GM18870 (cell line): ENCODE data around the gene ZBTB43.

Source experiments
- ATAC-seq: cut with Tn5 transposase; IDR thresholded peaks from one replicate; pipeline ENCODE4 v1.9.1; 2021; ENCODE audit warnings: moderate library complexity; ENCODE audit not compliant: unreplicated experiment

The ZBTB43 gene

GRCh38 chr9:126853667-126854066 is 48.8 kb downstream of the ZBTB43 start:
- no peak for ATAC-seq

- ATAC-seq = no peak
Observed at GRCh38 chr9:126854734-126855133, 49.9 kb downstream of the ZBTB43 start.

- no peak for ATAC-seq
Observed at GRCh38 chr9:126856326-126856877, 51.6 kb downstream of the ZBTB43 start.

DNA sequence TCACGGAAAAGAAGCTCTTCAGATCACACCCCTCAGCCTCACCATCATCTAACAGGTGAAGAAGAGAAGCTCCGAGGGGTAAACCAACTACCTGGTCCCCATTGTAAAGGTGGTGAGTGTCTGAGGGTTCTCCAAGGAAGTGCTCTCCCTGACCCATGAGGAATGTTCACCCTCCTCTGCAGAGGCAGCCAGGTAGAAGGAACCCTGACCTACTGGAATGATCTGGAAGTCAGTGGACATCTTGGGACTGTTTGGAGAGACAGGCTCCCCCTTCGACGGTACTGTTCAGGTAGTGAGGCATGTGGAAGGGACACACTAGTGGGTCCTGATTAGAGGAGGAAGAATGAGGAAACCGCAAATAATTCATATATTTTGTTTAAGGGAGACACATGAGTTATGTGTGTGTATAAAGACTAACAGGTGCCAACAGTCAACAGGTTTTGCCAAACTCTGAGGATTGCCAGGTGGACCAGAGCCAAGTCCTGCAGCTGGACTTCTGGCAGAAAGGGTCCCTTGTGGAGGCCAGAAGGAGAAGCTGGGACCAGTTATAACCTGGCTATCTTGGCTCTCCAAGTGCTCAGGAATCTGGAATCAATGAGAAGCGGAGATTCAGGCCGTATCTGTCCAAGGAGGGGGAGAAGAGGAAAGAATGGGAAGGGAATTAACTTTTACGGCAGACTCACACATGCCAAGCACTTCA is 52.6 kb downstream of the ZBTB43 start:
- ATAC-seq = no peak

DNA sequence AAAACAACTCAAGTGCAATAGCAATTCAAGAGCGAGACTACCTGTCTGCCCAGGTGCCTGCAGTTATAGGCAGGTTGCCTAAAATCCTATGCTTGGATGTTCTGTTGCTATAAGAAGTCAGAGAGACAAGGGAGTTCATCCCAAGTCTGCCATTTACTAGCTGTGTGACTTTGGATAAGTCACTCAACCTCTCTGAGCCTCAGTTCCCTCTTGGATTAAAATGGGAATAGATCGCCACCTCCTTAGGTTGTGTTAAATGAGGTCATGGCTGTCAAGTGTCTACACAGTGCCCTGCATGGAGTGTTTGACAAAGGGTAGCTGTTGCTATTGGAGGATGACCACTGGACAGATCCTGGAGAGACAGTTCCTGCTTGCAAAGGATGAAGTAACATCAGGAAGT is 54.3 kb downstream of the ZBTB43 start:
- no peak for ATAC-seq

GRCh38 chr9:126860077-126860756 is 55.4 kb downstream of the ZBTB43 start, which contains the start of gene ZBTB34:
Gene ZBTB34 (plus strand): TSS chr9:126860639. CDS start chr9:126879400, 18,761 bp downstream.
- no peak for ATAC-seq

DNA sequence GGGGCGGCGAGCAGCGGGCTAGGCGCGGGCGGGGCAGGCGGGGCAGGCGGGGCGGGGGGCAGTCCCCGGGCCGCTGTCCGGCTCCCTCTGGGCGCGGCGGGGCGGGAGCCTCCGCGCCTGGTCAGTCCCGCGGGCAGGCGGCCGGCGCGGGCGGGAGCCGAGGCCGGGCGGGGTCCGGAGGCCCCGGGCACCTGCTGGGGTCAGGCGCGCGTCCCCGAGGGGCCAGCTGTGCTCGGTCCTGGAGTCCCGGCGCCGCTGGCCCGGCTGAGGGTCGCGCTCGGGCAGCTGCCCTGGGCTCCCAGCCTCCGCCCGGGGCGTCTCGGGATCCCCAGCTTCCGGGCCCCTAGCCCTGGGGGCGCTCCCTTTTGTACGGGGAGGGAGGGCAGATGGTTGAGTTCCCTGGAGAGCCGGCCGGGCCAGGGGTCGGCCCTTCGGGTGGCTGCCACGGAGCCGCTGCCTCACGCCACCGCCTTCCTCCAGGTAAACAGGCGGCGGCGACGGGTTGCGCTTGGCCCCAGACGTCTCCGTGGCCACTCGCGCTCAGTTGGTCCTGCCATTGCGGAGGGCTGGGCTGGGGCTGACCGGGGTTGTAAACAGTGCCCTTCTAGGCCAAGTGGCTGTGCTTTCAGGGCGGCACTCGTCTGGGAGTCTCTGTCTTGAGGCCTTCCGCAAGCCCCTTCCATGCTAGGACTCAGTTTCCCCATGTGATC is 56.1 kb downstream of the ZBTB43 start:
- no peak for ATAC-seq

DNA sequence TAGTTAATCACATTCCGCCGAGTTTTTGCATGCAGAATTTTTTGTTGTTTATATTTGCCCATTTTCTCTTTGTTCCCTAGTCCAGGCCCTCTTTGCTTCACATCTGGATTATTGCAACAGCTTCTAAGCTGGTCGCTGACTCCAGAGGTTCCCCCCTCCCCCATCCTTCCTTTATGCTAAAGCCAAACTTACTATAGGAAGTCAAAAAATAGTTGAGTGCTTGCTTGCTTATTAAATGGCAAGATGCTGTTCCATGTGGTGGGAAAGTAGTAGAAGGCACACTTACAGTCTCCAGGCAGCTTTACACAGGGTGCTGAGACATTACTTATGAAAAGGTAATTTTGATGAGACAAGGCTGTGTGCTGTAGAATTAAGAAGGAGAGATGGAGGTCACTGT is 56.9 kb downstream of the ZBTB43 start:
- no peak for ATAC-seq

GRCh38 chr9:126862104-126862761 is 57.4 kb downstream of the ZBTB43 start:
- no peak for ATAC-seq

DNA sequence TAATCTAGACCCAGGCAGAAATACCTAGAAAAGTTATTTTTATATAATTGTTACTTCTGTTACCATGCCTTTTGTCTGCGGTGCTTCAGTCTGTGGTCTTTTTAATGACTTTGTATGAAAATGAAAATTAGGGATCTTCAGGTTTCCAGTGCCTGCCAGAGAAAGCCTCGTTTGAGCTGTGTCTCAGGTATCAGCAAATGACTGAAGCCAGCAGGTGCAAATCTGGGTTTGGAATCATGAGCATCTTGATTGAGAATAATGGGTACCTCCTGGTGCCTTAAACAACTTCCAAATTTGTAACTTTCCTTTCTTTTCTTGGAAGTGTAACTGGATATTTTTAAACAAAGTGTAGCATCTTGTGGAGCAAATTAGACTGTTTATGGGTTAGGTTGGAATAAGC is 59.9 kb downstream of the ZBTB43 start:
- ATAC-seq = no peak

GRCh38 chr9:126869368-126869767 is 64.5 kb downstream of the ZBTB43 start:
- ATAC-seq = no peak

- no peak for ATAC-seq
Observed at GRCh38 chr9:126872516-126872915, 67.7 kb downstream of the ZBTB43 start.

- ATAC-seq = no peak
Observed at GRCh38 chr9:126874546-126875314, 69.9 kb downstream of the ZBTB43 start.

DNA sequence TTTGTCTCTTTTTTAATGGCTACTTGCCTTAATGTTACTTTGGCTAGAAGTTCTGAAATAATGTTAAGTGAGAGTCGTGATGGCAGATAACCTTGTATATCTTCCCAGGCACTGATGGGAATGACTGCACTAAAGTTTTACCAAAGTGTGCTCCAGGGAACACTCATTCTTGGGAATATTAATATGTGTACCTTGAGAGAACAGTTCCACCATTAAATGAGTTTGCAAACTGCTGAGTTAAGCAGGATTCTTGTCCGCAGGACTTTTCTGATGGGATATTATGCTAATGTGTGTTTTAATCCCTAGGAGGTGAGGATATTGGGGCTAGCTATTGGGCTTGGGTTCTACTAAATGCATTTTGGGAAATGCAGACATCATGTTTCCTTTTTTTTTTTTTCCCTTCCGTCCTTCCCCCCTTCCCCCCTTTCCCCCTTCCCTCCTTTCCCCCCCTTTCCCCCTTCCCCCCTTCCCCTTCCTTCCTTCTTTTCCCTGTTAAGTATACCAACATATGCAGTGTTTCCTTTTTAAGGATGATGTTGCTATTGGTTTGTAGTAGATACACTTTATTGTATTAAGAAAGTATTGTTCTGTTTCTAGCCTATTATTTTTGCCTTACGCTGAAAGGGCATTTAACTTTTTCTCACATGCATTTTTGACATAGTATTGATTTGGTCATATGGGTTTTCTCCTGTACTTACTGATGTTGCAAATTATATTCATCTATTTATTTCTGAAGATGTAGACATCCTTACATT is 71.1 kb downstream of the ZBTB43 start:
- ATAC-seq = no peak

- no peak for ATAC-seq
Observed at GRCh38 chr9:126876531-126876930, 71.7 kb downstream of the ZBTB43 start.

DNA sequence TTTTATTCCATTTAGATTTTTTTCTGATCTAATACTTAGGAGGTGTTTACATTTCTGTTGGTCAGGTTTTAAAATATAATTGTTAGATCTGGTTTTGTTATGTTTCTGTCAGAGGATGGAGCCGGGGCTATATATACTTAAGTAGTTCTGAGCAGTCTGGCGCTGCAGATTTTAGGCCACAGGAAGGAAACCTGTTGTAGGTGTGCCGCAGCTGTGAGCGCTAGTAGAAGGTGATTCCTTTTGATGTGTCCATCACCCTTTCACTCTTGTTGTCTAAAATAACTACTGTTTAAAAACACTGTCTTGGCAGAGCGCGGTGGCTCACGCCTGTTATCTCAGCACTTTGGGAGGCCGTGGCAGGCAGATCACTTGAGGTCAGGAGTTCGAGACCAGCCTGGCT is 72.6 kb downstream of the ZBTB43 start:
- ATAC-seq = no peak

DNA sequence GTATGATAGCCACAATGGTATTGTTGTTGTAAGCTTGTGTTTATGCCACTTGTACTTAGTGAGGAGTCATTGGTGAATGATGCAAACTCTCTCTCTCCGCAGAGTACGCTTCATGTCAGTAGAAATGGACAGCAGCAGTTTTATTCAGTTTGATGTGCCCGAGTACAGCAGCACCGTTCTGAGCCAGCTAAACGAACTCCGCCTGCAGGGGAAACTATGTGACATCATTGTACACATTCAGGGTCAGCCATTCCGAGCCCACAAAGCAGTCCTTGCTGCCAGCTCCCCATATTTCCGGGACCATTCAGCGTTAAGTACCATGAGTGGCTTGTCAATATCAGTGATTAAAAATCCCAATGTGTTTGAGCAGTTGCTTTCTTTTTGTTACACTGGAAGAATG is 74.4 kb downstream of the ZBTB43 start:
- no peak for ATAC-seq

DNA sequence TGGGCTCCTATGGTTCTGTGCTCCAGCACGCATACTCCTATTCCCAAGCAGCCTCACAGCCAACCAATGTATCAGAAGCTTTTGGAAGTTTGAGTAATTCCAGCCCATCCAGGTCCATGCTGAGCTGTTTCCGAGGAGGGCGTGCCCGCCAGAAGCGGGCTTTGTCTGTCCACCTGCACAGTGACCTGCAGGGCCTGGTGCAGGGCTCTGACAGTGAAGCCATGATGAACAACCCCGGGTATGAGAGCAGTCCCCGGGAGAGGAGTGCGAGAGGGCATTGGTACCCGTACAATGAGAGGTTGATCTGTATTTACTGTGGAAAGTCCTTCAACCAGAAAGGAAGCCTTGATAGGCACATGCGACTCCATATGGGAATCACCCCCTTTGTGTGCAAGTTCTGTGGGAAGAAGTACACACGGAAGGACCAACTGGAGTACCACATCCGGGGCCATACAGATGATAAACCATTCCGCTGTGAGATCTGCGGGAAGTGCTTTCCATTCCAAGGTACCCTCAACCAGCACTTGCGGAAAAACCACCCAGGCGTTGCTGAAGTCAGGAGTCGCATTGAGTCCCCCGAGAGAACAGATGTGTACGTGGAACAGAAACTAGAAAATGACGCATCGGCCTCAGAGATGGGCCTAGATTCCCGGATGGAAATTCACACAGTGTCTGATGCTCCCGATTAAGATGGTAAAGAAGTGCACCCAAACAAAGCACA is 75.5 kb downstream of the ZBTB43 start:
- no peak for ATAC-seq

- ATAC-seq = no peak
Observed at GRCh38 chr9:126880947-126881332, 76.1 kb downstream of the ZBTB43 start.
